A673 (cell line): ENCODE results near the gene SLC22A13. TPM values are rescaled to one million over a fixed set of nuclear protein-coding genes. Genes with fewer than 3 reads are reported as not detected.

Experiments
- BruUV-seq: library from RNA; stranded (reverse); fragments of 400-500 nt; replicated peaks from 2 replicates; lab custom pipeline; 2021; lab: Mats Ljungman, UMichigan
- CTCF ChIA-PET: fragments of 300-600 bp; sonication (Branson Sonifier 250); formaldehyde crosslinking; loops from one replicate; lab custom pipeline; 2022; ENCODE audit warnings: antibody characterized with exemption; lab: Charles Lee
- POLR2A ChIA-PET: fragments of 300-600 bp; sonication (Branson Sonifier 250); formaldehyde crosslinking; loops from one replicate; lab custom pipeline; 2022; ENCODE audit warnings: antibody characterized with exemption; ENCODE audit not compliant: low non-redundant PET; lab: Charles Lee
- DNase-seq: peaks from one replicate; pipeline ENCODE4 v3.0.0-alpha.2; 2015; ENCODE audit warnings: low spot score
- H3K27ac ChIP-seq: fragments of 200-600 bp; sonication (generic); 2 replicates; pipeline ENCODE4 v1.5.1; 2016; ENCODE audit warnings: mixed run types, low read depth, mild to moderate bottlenecking, mixed read lengths, antibody characterized with exemption, low read length; ENCODE audit not compliant: poor library complexity, severe bottlenecking
- H3K27me3 ChIP-seq: fragments of 200-600 bp; sonication (generic); replicated peaks from 2 replicates; pipeline ENCODE4 v1.6.1; 2017; ENCODE audit warnings: mixed run types, low read depth, mild to moderate bottlenecking, mixed read lengths, antibody characterized with exemption, low read length; ENCODE audit not compliant: insufficient read depth, poor library complexity
- H3K36me3 ChIP-seq: fragments of 200-600 bp; sonication (generic); 2 replicates; pipeline ENCODE4 v1.6.1; 2016; ENCODE audit warnings: mixed run types, mild to moderate bottlenecking, mixed read lengths, antibody characterized with exemption, low read length; ENCODE audit not compliant: insufficient read depth, poor library complexity, severe bottlenecking
- H3K4me1 ChIP-seq: fragments of 200-600 bp; sonication (generic); 2 replicates; pipeline ENCODE4 v1.6.1; 2017; ENCODE audit warnings: mixed run types, mild to moderate bottlenecking, mixed read lengths, antibody characterized with exemption, low read length; ENCODE audit not compliant: insufficient read depth, poor library complexity, severe bottlenecking
- H3K4me3 ChIP-seq: fragments of 200-600 bp; sonication (generic); 2 replicates; pipeline ENCODE4 v1.5.1; 2016; ENCODE audit warnings: low read depth, mixed run types, mild to moderate bottlenecking, mixed read lengths, low read length; ENCODE audit not compliant: poor library complexity, severe bottlenecking
- H3K9me3 ChIP-seq: fragments of 200-600 bp; sonication (generic); 2 replicates; pipeline ENCODE4 v1.6.1; 2016; ENCODE audit warnings: mixed run types, low read depth, mild to moderate bottlenecking, mixed read lengths, antibody characterized with exemption, low read length; ENCODE audit not compliant: poor library complexity, severe bottlenecking
- CTCF ChIP-seq: fragments of 300-800, 200-600 bp; sonication (generic); conservative IDR thresholded peaks from 2 replicates; pipeline ENCODE4 v1.5.1; 2017; ENCODE audit warnings: low read depth, mild to moderate bottlenecking, antibody characterized with exemption, low read length, moderate library complexity, mixed read lengths
- EZH2 ChIP-seq: fragments of 200-600 bp; sonication (generic); IDR thresholded peaks from 2 replicates; pipeline ENCODE4 v1.6.1; 2017; ENCODE audit warnings: borderline replicate concordance, low read depth, mild to moderate bottlenecking, mixed read lengths, antibody characterized with exemption, low read length; ENCODE audit not compliant: poor library complexity, severe bottlenecking
- intact Hi-C: fragments of 100-400 bp; cut with micrococcal nuclease; formaldehyde crosslinking; loops from one replicate; pipeline ENCODE4 v1.10.0; 2022; ENCODE audit not compliant: unreplicated experiment
- total RNA-seq: library from RNA; stranded (reverse); gene quantifications from 2 replicates; pipeline ENCODE4 v1.2.3, GENCODE V29; 2021

The SLC22A13 gene
- total RNA-seq, 1 experiment from 2014 or later, result 1.1 TPM

GRCh38 chr3:38313695-38314094, 48.1 kb downstream of the SLC22A13 start:
- H3K4me1 ChIP-seq, result no peaks in the 10 kb centered on the region
- H3K9me3 ChIP-seq, result no peaks in the 10 kb centered on the region
- no peaks in the 10 kb centered on the region for H3K36me3 ChIP-seq
- ChIA-PET CTCF (no interaction called here), POLR2A (no interaction called here)
- no peak overlapping the region for H3K27ac ChIP-seq
- no peak for DNase-seq
- H3K27me3 ChIP-seq, result no peaks in the 10 kb centered on the region
- intact Hi-C loops, result no loop called here
- TF ChIP-seq EZH2, result no peak
- H3K4me3 ChIP-seq, result no peak overlapping the region
- BruUV-seq, result no TSS peak

GRCh38 chr3:38314112-38314763, 48.6 kb downstream of the SLC22A13 start:
- CTCF ChIA-PET, result no interaction called here
- no peak for DNase-seq
- Histone ChIP-seq H3K9me3 (no peaks in the 10 kb centered on the region), H3K4me3 (no peak overlapping the region), H3K27ac (no peak overlapping the region), H3K4me1 (no peaks in the 10 kb centered on the region), H3K36me3 (no peaks in the 10 kb centered on the region), H3K27me3 (no peaks in the 10 kb centered on the region)
- POLR2A ChIA-PET, result no interaction called here
- TF ChIP-seq EZH2, result no peak
- no peak for TF ChIP-seq CTCF
- intact Hi-C loops, result no loop called here
- BruUV-seq, result no TSS peak

- POLR2A ChIA-PET, result no interaction called here
Measured at GRCh38 chr3:38314764-38315487, 49.3 kb downstream of the SLC22A13 start.

More at GRCh38 chr3:38314764-38315487, 49.3 kb downstream of the SLC22A13 start:
- no peak for DNase-seq
- TF ChIP-seq EZH2 (no peak), CTCF (no peak)
- no peak overlapping the region for H3K27ac ChIP-seq
- BruUV-seq, result no TSS peak
- no peaks in the 10 kb centered on the region for H3K9me3 ChIP-seq
- H3K36me3 ChIP-seq, result no peaks in the 10 kb centered on the region
- H3K4me3 ChIP-seq, result no peak overlapping the region
- H3K27me3 ChIP-seq, result no peaks in the 10 kb centered on the region
- intact Hi-C loops, result no loop called here
- CTCF ChIA-PET, result no interaction called here
- H3K4me1 ChIP-seq, result no peaks in the 10 kb centered on the region
